ENCODE results near the gene TMEM222. TPM values are rescaled to one million over a fixed set of nuclear protein-coding genes. Genes with fewer than 3 reads are reported as not detected.

TMEM222 gene, protein sequence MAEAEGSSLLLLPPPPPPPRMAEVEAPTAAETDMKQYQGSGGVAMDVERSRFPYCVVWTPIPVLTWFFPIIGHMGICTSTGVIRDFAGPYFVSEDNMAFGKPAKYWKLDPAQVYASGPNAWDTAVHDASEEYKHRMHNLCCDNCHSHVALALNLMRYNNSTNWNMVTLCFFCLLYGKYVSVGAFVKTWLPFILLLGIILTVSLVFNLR
- 50.3 and 57.4 TPM in 2 replicates for total RNA-seq (2014; rRNA removed)
- percentile 83 among the genes with signal in this experiment for Bru-seq, nascent RNA
- percentile 85 among the genes with signal in this experiment for BruChase-seq, experiment 1, labeled RNA remaining after a 6-hour chase
- BruChase-seq, experiment 2, labeled RNA remaining after a 2-hour chase = percentile 86 among the genes with signal in this experiment
- long read RNA-seq, transcript TMEM222-206 (3 exons, 2,861 nt) = minor isoform, 6 of 109 reads
- long read RNA-seq, transcript TMEM222-211 (6 exons, 1,613 nt) = major isoform, 60 of 109 reads
- long read RNA-seq, partial matches to known transcripts = 27 of 109 reads
- long read RNA-seq, other reads (novel, unspliced or antisense) = 4 of 109 reads

DNA sequence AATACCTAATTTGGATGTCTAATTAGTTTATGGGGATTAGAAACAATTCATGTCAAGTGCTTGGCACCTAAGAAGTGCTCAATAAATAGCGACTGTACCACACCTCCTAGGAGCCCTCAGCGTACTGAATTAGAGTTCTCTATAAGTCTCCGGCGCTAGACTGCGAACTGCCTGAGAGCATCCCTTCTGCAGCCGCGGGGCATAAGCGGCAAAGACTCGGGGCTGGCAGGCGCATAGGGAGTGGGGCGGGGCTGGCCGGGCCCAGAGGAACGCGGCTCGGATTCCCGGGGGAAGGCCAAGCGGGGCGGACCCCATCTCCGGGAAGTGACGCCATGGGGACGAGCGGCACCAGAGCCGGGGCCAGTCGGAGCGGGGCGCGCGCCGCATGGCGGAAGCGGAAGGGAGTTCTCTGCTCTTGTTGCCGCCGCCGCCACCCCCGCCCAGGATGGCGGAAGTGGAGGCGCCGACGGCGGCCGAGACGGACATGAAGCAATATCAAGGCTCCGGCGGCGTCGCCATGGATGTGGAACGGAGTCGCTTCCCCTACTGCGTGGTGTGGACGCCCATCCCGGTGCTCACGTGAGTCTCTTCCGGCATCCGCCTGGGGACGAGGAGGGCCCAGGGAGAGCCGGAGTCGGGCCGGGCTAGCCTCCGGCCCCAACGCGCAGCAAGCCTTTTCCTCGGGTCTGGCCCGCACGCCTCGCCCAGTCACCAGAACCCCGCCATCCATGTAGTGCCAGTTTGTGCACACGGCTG is at the start of gene TMEM222:
Gene TMEM222 (plus strand): TSS at position 351 of the 756 bp plus-strand sequence. CDS start 35 bp downstream, at position 386.
- peaks cover 12% of the 10 kb centered on the region; the same call in 1 of the 2 replicates for H3K4me1 ChIP-seq (ENCODE audit: insufficient read depth, low read length)
- H3K4me3 ChIP-seq (ENCODE audit: low read length) = peak within 1 kb of the TSS; percentile 99
- no peaks in the 10 kb centered on the region for H3K9me3 ChIP-seq (ENCODE audit: low read length)
- TF ChIP-seq EZH2 (IDR thresholded peaks at IDR 0.05; ENCODE audit: low read length, unreplicated experiment) (no peak), EZH2phosphoT487 (IDR thresholded peaks at IDR 0.05; ENCODE audit: borderline replicate concordance, low read length) (no peak)
- TF ChIP-seq, protein P1, sequence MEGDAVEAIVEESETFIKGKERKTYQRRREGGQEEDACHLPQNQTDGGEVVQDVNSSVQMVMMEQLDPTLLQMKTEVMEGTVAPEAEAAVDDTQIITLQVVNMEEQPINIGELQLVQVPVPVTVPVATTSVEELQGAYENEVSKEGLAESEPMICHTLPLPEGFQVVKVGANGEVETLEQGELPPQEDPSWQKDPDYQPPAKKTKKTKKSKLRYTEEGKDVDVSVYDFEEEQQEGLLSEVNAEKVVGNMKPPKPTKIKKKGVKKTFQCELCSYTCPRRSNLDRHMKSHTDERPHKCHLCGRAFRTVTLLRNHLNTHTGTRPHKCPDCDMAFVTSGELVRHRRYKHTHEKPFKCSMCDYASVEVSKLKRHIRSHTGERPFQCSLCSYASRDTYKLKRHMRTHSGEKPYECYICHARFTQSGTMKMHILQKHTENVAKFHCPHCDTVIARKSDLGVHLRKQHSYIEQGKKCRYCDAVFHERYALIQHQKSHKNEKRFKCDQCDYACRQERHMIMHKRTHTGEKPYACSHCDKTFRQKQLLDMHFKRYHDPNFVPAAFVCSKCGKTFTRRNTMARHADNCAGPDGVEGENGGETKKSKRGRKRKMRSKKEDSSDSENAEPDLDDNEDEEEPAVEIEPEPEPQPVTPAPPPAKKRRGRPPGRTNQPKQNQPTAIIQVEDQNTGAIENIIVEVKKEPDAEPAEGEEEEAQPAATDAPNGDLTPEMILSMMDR (conservative IDR thresholded peaks at IDR 0.05; ENCODE audit: low read depth, low read length) = no peak
- DNase-seq = peak; percentile 96
- H3K27me3 ChIP-seq (ENCODE audit: low read length) = no peaks in the 10 kb centered on the region
- ChIA-PET CTCF (no interaction called here), POLR2A (ENCODE audit: unreplicated experiment) (no interaction called here)
- peak within 1 kb of the TSS; percentile 95 for H3K4me2 ChIP-seq (ENCODE audit: low read length)
- H3K36me3 ChIP-seq (ENCODE audit: low read depth, low read length) = peaks cover 14% of the 10 kb centered on the region
- H3K9me2 ChIP-seq (replicated peaks; ENCODE audit: low read length) = no peaks in the 10 kb centered on the region
- no peaks in the 10 kb centered on the region for H3F3A ChIP-seq (ENCODE audit: low read length, unreplicated experiment)
- no TSS peak for BruUV-seq (replicated peaks)
- H4K20me1 ChIP-seq (ENCODE audit: low read length) = no peaks in the 10 kb centered on the region
- peak within 1 kb of the TSS; percentile 71 for H3K27ac ChIP-seq (ENCODE audit: low read length)
- H3K9ac ChIP-seq (ENCODE audit: low read length) = peak within 1 kb of the TSS; percentile 99
- peak; percentile 95 for ATAC-seq
- peak within 1 kb of the TSS; percentile 92 for H2AFZ ChIP-seq (ENCODE audit: low read length)
- peaks cover 49% of the 10 kb centered on the region for H3K79me2 ChIP-seq (ENCODE audit: low read length)
- intact Hi-C loops (cut with micrococcal nuclease) = loop anchor here (2.0 kb wide), 2 partner anchors 21 to 45 kb away; partner anchors contain the start of genes MAP3K6 and SYTL1

DNA sequence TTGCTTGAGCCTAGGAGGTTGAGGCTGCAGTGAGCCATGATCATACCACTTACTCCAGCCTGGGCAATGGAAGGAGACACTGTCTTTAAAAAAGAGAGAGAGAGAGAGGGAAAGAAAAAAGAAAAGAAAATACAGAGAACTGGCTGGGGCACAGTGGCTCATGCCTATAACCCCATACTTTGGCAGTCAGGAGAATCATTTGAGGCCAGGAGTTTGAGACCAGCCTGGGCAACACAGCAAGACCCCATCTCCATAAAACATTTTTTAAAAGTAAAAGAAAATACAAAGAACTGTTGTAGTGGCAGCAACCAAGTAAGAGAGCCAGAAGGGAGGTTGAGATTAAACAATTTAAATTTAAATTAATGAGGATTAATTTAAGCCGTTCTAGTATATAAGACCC is 47.8 kb upstream of the TMEM222 start:
- H3K9ac ChIP-seq (ENCODE audit: low read length) = no peak overlapping the region
- H3K79me2 ChIP-seq (ENCODE audit: low read length) = no peaks in the 10 kb centered on the region
- no TSS peak for BruUV-seq (replicated peaks)
- no peaks in the 10 kb centered on the region for H3F3A ChIP-seq (ENCODE audit: low read length, unreplicated experiment)
- H3K27ac ChIP-seq (ENCODE audit: low read length) = no peak overlapping the region
- CTCF ChIA-PET = no interaction called here
- no peaks in the 10 kb centered on the region for H3K36me3 ChIP-seq (ENCODE audit: low read depth, low read length)
- H4K20me1 ChIP-seq (ENCODE audit: low read length) = no peaks in the 10 kb centered on the region
- H3K4me3 ChIP-seq (ENCODE audit: low read length) = no peak overlapping the region
- TF ChIP-seq EZH2phosphoT487 (IDR thresholded peaks at IDR 0.05; ENCODE audit: borderline replicate concordance, low read length) = no peak
- TF ChIP-seq EZH2 (IDR thresholded peaks at IDR 0.05; ENCODE audit: low read length, unreplicated experiment) = no peak
- TF ChIP-seq, protein P1 (conservative IDR thresholded peaks at IDR 0.05; ENCODE audit: low read depth, low read length) = no peak
- intact Hi-C loops (cut with micrococcal nuclease) = no loop called here
- POLR2A ChIA-PET (ENCODE audit: unreplicated experiment) = no interaction called here
- ATAC-seq (no peak), DNase-seq (no peak)
- H3K27me3 ChIP-seq (ENCODE audit: low read length) = no peaks in the 10 kb centered on the region
- H3K4me2 ChIP-seq (ENCODE audit: low read length) = no peak overlapping the region
- H3K4me1 ChIP-seq (ENCODE audit: insufficient read depth, low read length) = no peaks in the 10 kb centered on the region
- H3K9me2 ChIP-seq (replicated peaks; ENCODE audit: low read length) = no peaks in the 10 kb centered on the region
- no peak overlapping the region for H2AFZ ChIP-seq (ENCODE audit: low read length)
- no peaks in the 10 kb centered on the region for H3K9me3 ChIP-seq (ENCODE audit: low read length)

Measured in PC-3 (cell line).